Measurements from ENCODE around the gene POLD1. TPM values are rescaled to one million over a fixed set of nuclear protein-coding genes. Genes with fewer than 3 reads are reported as not detected.

Gene POLD1
- polyA plus RNA-seq, 3 donors, result 9.3 to 22.4 (median 15.6) TPM

- Histone ChIP-seq H3K4me2 (replicated peaks; ENCODE audit: extremely low read depth, low read length, poor library complexity, severe bottlenecking) (no peak overlapping the region), H2AFZ (ENCODE audit: insufficient read depth, low read depth, low read length, poor library complexity, severe bottlenecking) (no peak overlapping the region), H3K36me3 (replicated peaks in 1 of 2; ENCODE audit: control insufficient read depth in 1 of 2, insufficient read depth in 2 of 2, low read length in 2 of 2) (no peaks in the 10 kb centered on the region), H3K27ac (ENCODE audit: low read depth in 1 of 2, low read length in 2 of 2) (no peak overlapping the region), H3K9me3 (replicated peaks in 1 of 2; ENCODE audit: control insufficient read depth in 1 of 2, insufficient read depth in 1 of 2, low read length in 2 of 2) (no peaks in the 10 kb centered on the region), H3K27me3 (ENCODE audit: control insufficient read depth in 2 of 2, insufficient read depth in 2 of 2, low read length in 2 of 2) (peaks cover 0 to 3% of the 10 kb centered on the region in 2 donors), H3K4me3 (replicated peaks in 1 of 3; ENCODE audit: low read depth in 2 of 3, low read length in 3 of 3) (no peak overlapping the region), H3K9ac (ENCODE audit: insufficient read depth, low read length, poor library complexity, severe bottlenecking) (no peak overlapping the region), H3K79me2 (ENCODE audit: insufficient read depth, low read length) (no peaks in the 10 kb centered on the region), H3K4me1 (ENCODE audit: control insufficient read depth in 1 of 2, insufficient read depth in 2 of 2, low read length in 2 of 2) (no peaks in the 10 kb centered on the region), H4K20me1 (ENCODE audit: insufficient read depth, low read length) (no peaks in the 10 kb centered on the region)
- TF ChIP-seq CTCF (IDR thresholded peaks at IDR 0.05), result no peak
- WGBS (ENCODE audit: insufficient coverage), result no CpG with 5 or more reads among the region's 3 CpGs
- Mint-ChIP-seq H3K36me3 (no peaks in the 10 kb centered on the region), H3K9me3 (peaks cover 0 to 5% (median 0%) of the 10 kb centered on the region in 7 donors), H3K4me1 (no peaks in the 10 kb centered on the region), H3K27ac (no peak overlapping the region), H3K27me3 (ENCODE audit: low read depth in 3 of 3) (peaks cover 16 to 30% (median 18%) of the 10 kb centered on the region in 3 donors), H3K4me3 (no peak overlapping the region)
- no peak for DNase-seq
- intact Hi-C loops (cut with micrococcal nuclease), result no loop called here
Measured at GRCh38 chr19:50453243-50453642, 69.1 kb downstream of the POLD1 start.

GRCh38 chr19:50455992-50456391 lies 71.8 kb downstream of the POLD1 start:
- WGBS (ENCODE audit: insufficient coverage), result 94% methylated on average over 2 of the region's 2 CpGs
- H3K4me2 ChIP-seq (replicated peaks; ENCODE audit: extremely low read depth, low read length, poor library complexity, severe bottlenecking), result no peak overlapping the region
- peaks cover 0 to 7% of the 10 kb centered on the region in 2 donors for H3K27me3 ChIP-seq (ENCODE audit: control insufficient read depth in 2 of 2, insufficient read depth in 2 of 2, low read length in 2 of 2)
- H3K36me3 ChIP-seq (replicated peaks in 1 of 2; ENCODE audit: control insufficient read depth in 1 of 2, insufficient read depth in 2 of 2, low read length in 2 of 2), result no peaks in the 10 kb centered on the region
- Mint-ChIP-seq H3K27me3 (ENCODE audit: low read depth in 3 of 3) (peaks cover 20 to 46% (median 25%) of the 10 kb centered on the region in 3 donors), H3K9me3 (peaks cover 0 to 4% (median 0%) of the 10 kb centered on the region in 7 donors), H3K27ac (no peak overlapping the region), H3K4me1 (peaks cover 5% of the 10 kb centered on the region), H3K36me3 (no peaks in the 10 kb centered on the region), H3K4me3 (no peak overlapping the region)
- H3K9me3 ChIP-seq (replicated peaks in 1 of 2; ENCODE audit: control insufficient read depth in 1 of 2, insufficient read depth in 1 of 2, low read length in 2 of 2), result no peaks in the 10 kb centered on the region
- H3K4me1 ChIP-seq (ENCODE audit: control insufficient read depth in 1 of 2, insufficient read depth in 2 of 2, low read length in 2 of 2), result no peaks in the 10 kb centered on the region
- H3K79me2 ChIP-seq (ENCODE audit: insufficient read depth, low read length), result no peaks in the 10 kb centered on the region
- H4K20me1 ChIP-seq (ENCODE audit: insufficient read depth, low read length), result no peaks in the 10 kb centered on the region
- TF ChIP-seq CTCF (IDR thresholded peaks at IDR 0.05), result no peak
- no peak overlapping the region for H2AFZ ChIP-seq (ENCODE audit: insufficient read depth, low read depth, low read length, poor library complexity, severe bottlenecking)
- H3K4me3 ChIP-seq (replicated peaks in 1 of 3; ENCODE audit: low read depth in 2 of 3, low read length in 3 of 3), result no peak overlapping the region
- intact Hi-C loops (cut with micrococcal nuclease), result no loop called here
- H3K9ac ChIP-seq (ENCODE audit: insufficient read depth, low read length, poor library complexity, severe bottlenecking), result no peak overlapping the region
- no peak for DNase-seq
- no peak overlapping the region for H3K27ac ChIP-seq (ENCODE audit: low read depth in 1 of 2, low read length in 2 of 2)

Measured in CD14-positive monocyte (primary cell).